ENCODE results near the gene FAM170B. TPM values are rescaled to one million over a fixed set of nuclear protein-coding genes. Genes with fewer than 3 reads are reported as not detected.

Gene FAM170B
- total and polyA plus RNA-seq, 4 donors, result 0.13 to 0.34 TPM; not detected in 2

- WGBS, 2 donors, result 57 to 67% methylated on average over 3 of the region's 3 CpGs
- no peak for DNase-seq
- Histone ChIP-seq H3K4me1 (ENCODE audit: control insufficient read depth in 5 of 5, insufficient read depth in 5 of 5, low read length in 5 of 5) (peaks cover 0 to 2% (median 0%) of the 10 kb centered on the region in 5 donors), H3K36me3 (ENCODE audit: control insufficient read depth in 4 of 4, insufficient read depth in 4 of 4, low read length in 4 of 4) (peaks cover 0 to 2% (median 0%) of the 10 kb centered on the region in 4 donors), H3K27me3 (ENCODE audit: control insufficient read depth in 3 of 3, insufficient read depth in 3 of 3, low read length in 2 of 3) (peaks cover 0 to 4% (median 0%) of the 10 kb centered on the region in 3 donors), H3K4me3 (no peak overlapping the region), H3K9me3 (ENCODE audit: control insufficient read depth in 4 of 4, insufficient read depth in 3 of 4, low read length in 3 of 4) (no peaks in the 10 kb centered on the region), H3K27ac (ENCODE audit: low read depth in 1 of 2, low read length in 1 of 2) (no peak overlapping the region), H3K9ac (ENCODE audit: insufficient read depth in 1 of 2, low read length in 2 of 2) (no peak overlapping the region)
- no peak for TF ChIP-seq CTCF (IDR thresholded peaks at IDR 0.05; ENCODE audit: control extremely low read depth, extremely low read depth)
- ATAC-seq (ENCODE audit: insufficient read depth, low FRiP score), result no peak
Measured at GRCh38 chr10:49158915-49159314, 25.1 kb upstream of the FAM170B start.

GRCh38 chr10:49158404-49158803, 24.6 kb upstream of the FAM170B start:
- DNase-seq (no peak), ATAC-seq (ENCODE audit: insufficient read depth, low FRiP score) (no peak)
- peaks cover 0 to 2% (median 0%) of the 10 kb centered on the region in 4 donors for H3K36me3 ChIP-seq (ENCODE audit: control insufficient read depth in 4 of 4, insufficient read depth in 4 of 4, low read length in 4 of 4)
- TF ChIP-seq CTCF (IDR thresholded peaks at IDR 0.05; ENCODE audit: control extremely low read depth, extremely low read depth), result no peak
- no peak overlapping the region for H3K9ac ChIP-seq (ENCODE audit: insufficient read depth in 1 of 2, low read length in 2 of 2)
- H3K9me3 ChIP-seq (ENCODE audit: control insufficient read depth in 4 of 4, insufficient read depth in 3 of 4, low read length in 3 of 4), result no peaks in the 10 kb centered on the region
- H3K4me1 ChIP-seq (ENCODE audit: control insufficient read depth in 5 of 5, insufficient read depth in 5 of 5, low read length in 5 of 5), result peaks cover 0 to 2% (median 0%) of the 10 kb centered on the region in 5 donors
- no peak overlapping the region for H3K4me3 ChIP-seq
- WGBS, 2 donors, result 69 to 74% methylated on average over 7 of the region's 7 CpGs
- H3K27me3 ChIP-seq (ENCODE audit: control insufficient read depth in 3 of 3, insufficient read depth in 3 of 3, low read length in 2 of 3), result peaks cover 0 to 4% (median 0%) of the 10 kb centered on the region in 3 donors
- H3K27ac ChIP-seq (ENCODE audit: low read depth in 1 of 2, low read length in 1 of 2), result no peak overlapping the region

GRCh38 chr10:49157229-49157628, 23.4 kb upstream of the FAM170B start:
- peaks cover 0 to 2% (median 0%) of the 10 kb centered on the region in 4 donors for H3K36me3 ChIP-seq (ENCODE audit: control insufficient read depth in 4 of 4, insufficient read depth in 4 of 4, low read length in 4 of 4)
- no peak overlapping the region for H3K9ac ChIP-seq (ENCODE audit: insufficient read depth in 1 of 2, low read length in 2 of 2)
- H3K27me3 ChIP-seq (ENCODE audit: control insufficient read depth in 3 of 3, insufficient read depth in 3 of 3, low read length in 2 of 3), result peaks cover 0 to 2% (median 0%) of the 10 kb centered on the region in 3 donors
- no peak overlapping the region for H3K4me3 ChIP-seq
- ATAC-seq (ENCODE audit: insufficient read depth, low FRiP score), result no peak
- H3K4me1 ChIP-seq (ENCODE audit: control insufficient read depth in 5 of 5, insufficient read depth in 5 of 5, low read length in 5 of 5), result peaks cover 0 to 2% (median 0%) of the 10 kb centered on the region in 5 donors
- peak overlapping the region in 1 of 2 donors; percentile 13 for H3K27ac ChIP-seq (ENCODE audit: low read depth in 1 of 2, low read length in 1 of 2)
- no peaks in the 10 kb centered on the region for H3K9me3 ChIP-seq (ENCODE audit: control insufficient read depth in 4 of 4, insufficient read depth in 3 of 4, low read length in 3 of 4)
- DNase-seq, result no peak
- no peak for TF ChIP-seq CTCF (IDR thresholded peaks at IDR 0.05; ENCODE audit: control extremely low read depth, extremely low read depth)
- WGBS, 2 donors, result 85 to 87% methylated on average over 3 of the region's 3 CpGs

GRCh38 chr10:49154641-49155040, 20.8 kb upstream of the FAM170B start:
- Histone ChIP-seq H3K27me3 (ENCODE audit: control insufficient read depth in 3 of 3, insufficient read depth in 3 of 3, low read length in 2 of 3) (no peaks in the 10 kb centered on the region), H3K4me3 (no peak overlapping the region), H3K9me3 (ENCODE audit: control insufficient read depth in 4 of 4, insufficient read depth in 3 of 4, low read length in 3 of 4) (no peaks in the 10 kb centered on the region), H3K27ac (ENCODE audit: low read depth in 1 of 2, low read length in 1 of 2) (no peak overlapping the region), H3K36me3 (ENCODE audit: control insufficient read depth in 4 of 4, insufficient read depth in 4 of 4, low read length in 4 of 4) (no peaks in the 10 kb centered on the region), H3K9ac (ENCODE audit: insufficient read depth in 1 of 2, low read length in 2 of 2) (no peak overlapping the region), H3K4me1 (ENCODE audit: control insufficient read depth in 5 of 5, insufficient read depth in 5 of 5, low read length in 5 of 5) (peaks cover 0 to 5% (median 1%) of the 10 kb centered on the region in 5 donors)
- DNase-seq (no peak), ATAC-seq (ENCODE audit: insufficient read depth, low FRiP score) (no peak)
- 85 to 93% methylated on average over 6 of the region's 6 CpGs for WGBS, 2 donors
- no peak for TF ChIP-seq CTCF (IDR thresholded peaks at IDR 0.05; ENCODE audit: control extremely low read depth, extremely low read depth)

Data from lung (tissue), 12 donors.